ENCODE measurements around the gene SGCD.

GRCh38 chr5:156778752-156779151 is 451.8 kb downstream of the SGCD start:
- TF ChIP-seq EP300 (IDR thresholded peaks at IDR 0.05; ENCODE audit: borderline replicate concordance in 1 of 2, low read depth in 1 of 2, low read length in 1 of 2) (no peak), CTCF (IDR thresholded peaks at IDR 0.05) (no peak), GABPA (IDR thresholded peaks at IDR 0.05; ENCODE audit: low read depth) (no peak), POLR2AphosphoS5 (IDR thresholded peaks at IDR 0.05; ENCODE audit: low read depth, low read length) (no peak)

Measured in SK-N-SH (cell line).